ES-I3 (cell line): Measurements from ENCODE around the gene TFEC.
"Not testable (repeated sequence)": the region's sequence is repeated elsewhere in the genome, so short reads cannot be mapped to it uniquely, and the experiment has no call there.

Source experiments
- H3K36me3 ChIP-seq: 2 replicates; pipeline ENCODE4 v1.6.1; 2013; ENCODE audit warnings: mild to moderate bottlenecking, low read length, control low read depth, moderate library complexity; ENCODE audit not compliant: insufficient read depth
- H3K4me1 ChIP-seq: 2 replicates; pipeline ENCODE4 v1.6.1; 2013; ENCODE audit warnings: mild to moderate bottlenecking, control low read depth, low read length; ENCODE audit not compliant: insufficient read depth
- H3K9ac ChIP-seq: 2 replicates; pipeline ENCODE4 v1.6.1; 2013; ENCODE audit warnings: low read depth, mild to moderate bottlenecking, low read length, moderate library complexity
- H3K9me3 ChIP-seq: 2 replicates; pipeline ENCODE4 v1.6.1; 2013; ENCODE audit warnings: mild to moderate bottlenecking, low read length, moderate library complexity; ENCODE audit not compliant: control insufficient read depth, insufficient read depth

TFEC gene

DNA sequence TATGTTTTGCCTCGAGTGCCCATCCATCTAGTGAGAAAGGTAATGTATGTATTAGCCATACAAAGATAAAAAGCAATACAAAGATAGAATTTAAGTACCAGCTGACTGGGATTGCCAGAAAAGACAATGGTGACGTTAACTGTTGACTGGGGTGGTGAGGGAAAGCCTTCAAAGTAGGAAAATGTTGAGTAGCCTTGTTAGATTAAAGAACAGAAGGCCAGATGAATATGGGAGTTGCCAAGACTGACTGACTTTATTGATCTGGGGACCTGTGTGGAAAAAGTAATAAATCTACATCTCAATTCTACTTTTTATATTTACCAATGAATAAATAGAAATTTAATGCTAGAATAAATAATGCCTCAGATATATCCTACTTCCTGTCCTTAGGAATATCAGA is 97.7 kb downstream of the TFEC start:
- H3K9me3 ChIP-seq = no peaks in the 10 kb centered on the region
- no peaks in the 10 kb centered on the region; the same call in 1 of the 2 replicates for H3K4me1 ChIP-seq
- H3K9ac ChIP-seq = no peak overlapping the region
- no peaks in the 10 kb centered on the region for H3K36me3 ChIP-seq

DNA sequence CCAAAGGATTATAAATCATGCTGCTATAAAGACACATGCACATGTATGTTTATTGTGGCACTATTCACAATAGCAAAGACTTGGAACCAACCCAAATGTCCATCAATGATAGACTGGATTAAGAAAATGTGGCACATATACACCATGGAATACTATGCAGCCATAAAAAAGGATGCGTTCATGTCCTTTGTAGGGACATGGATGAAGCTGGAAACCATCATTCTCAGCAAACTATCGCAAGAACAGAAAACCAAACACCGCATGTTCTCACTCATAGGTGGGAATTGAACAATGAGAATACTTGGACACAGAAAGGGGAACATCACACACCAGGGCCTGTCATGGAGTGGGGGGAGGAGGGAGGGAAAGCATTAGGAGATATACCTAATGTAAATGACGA is 100.4 kb downstream of the TFEC start:
- not testable (repeated sequence) for H3K36me3 ChIP-seq, H3K9me3 ChIP-seq, H3K9ac ChIP-seq, H3K4me1 ChIP-seq

GRCh38 chr7:115929736-115930135 is 100.8 kb downstream of the TFEC start:
- not testable (repeated sequence) for H3K4me1 ChIP-seq, H3K9ac ChIP-seq, H3K36me3 ChIP-seq, H3K9me3 ChIP-seq

GRCh38 chr7:115924411-115924810 is 106.2 kb downstream of the TFEC start:
- H3K9me3 ChIP-seq = no peaks in the 10 kb centered on the region
- no peak overlapping the region for H3K9ac ChIP-seq
- H3K36me3 ChIP-seq = no peaks in the 10 kb centered on the region
- H3K4me1 ChIP-seq = no peaks in the 10 kb centered on the region

DNA sequence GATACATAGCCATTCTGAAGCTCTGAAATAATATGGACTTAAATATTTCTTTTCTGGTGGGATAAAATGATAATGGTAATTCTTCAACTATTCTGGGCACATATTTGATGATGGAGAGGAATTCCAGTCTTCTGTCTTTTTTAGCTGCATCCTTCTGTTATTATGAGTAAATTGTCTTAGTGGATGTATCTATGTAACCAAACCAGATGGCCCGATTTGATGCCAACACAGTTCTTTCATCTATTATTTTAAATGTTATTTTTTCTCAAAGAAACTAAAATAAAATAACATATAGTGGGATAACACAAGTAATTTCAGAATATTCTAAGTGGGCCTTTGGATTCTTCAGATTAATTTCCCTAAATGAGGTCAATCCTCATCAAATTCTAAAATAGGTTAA is 110.2 kb downstream of the TFEC start:
- no peaks in the 10 kb centered on the region for H3K4me1 ChIP-seq
- H3K9ac ChIP-seq = no peak overlapping the region
- no peaks in the 10 kb centered on the region for H3K9me3 ChIP-seq
- no peaks in the 10 kb centered on the region for H3K36me3 ChIP-seq

DNA sequence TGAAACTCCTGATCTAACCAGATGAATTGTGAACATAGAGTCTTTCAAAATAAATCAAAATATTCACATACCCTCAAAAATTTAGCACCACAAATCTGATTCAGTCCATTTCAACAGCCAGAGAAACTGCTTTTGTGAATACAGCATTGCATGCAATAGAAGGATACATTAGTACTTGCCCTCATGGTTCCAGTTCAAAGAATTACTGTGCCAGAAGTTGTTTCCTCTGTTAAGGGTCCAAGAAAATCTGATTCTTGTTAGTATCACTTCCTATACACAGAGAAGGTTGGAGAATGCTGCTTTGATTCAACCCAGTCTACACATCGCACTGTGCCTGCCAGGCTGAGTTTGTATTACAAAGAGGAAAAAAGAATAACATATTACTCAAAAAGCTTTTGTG is 115.6 kb downstream of the TFEC start:
- Histone ChIP-seq H3K36me3 (no peaks in the 10 kb centered on the region), H3K9ac (no peak overlapping the region)

GRCh38 chr7:115911465-115911864 is 119.1 kb downstream of the TFEC start:
- Histone ChIP-seq H3K36me3 (no peaks in the 10 kb centered on the region), H3K9me3 (no peaks in the 10 kb centered on the region), H3K4me1 (no peaks in the 10 kb centered on the region; the same call in 1 of the 2 replicates), H3K9ac (no peak overlapping the region)

More for the DNA sequence above, 115.6 kb downstream of the TFEC start:
- Histone ChIP-seq H3K9me3 (no peaks in the 10 kb centered on the region), H3K4me1 (no peaks in the 10 kb centered on the region)

GRCh38 chr7:115910541-115911164 is 119.9 kb downstream of the TFEC start:
- no peaks in the 10 kb centered on the region for H3K36me3 ChIP-seq
- no peak overlapping the region for H3K9ac ChIP-seq
- H3K9me3 ChIP-seq = no peaks in the 10 kb centered on the region
- H3K4me1 ChIP-seq = no peaks in the 10 kb centered on the region; the same call in 1 of the 2 replicates

GRCh38 chr7:115906731-115907130 is 123.8 kb downstream of the TFEC start:
- Histone ChIP-seq H3K4me1 (no peaks in the 10 kb centered on the region; the same call in 1 of the 2 replicates), H3K36me3 (no peaks in the 10 kb centered on the region), H3K9ac (no peak overlapping the region), H3K9me3 (no peaks in the 10 kb centered on the region)

GRCh38 chr7:115889669-115889984 is 140.9 kb downstream of the TFEC start:
- H3K9ac ChIP-seq = no peak overlapping the region
- H3K36me3 ChIP-seq = no peaks in the 10 kb centered on the region
- H3K9me3 ChIP-seq = peaks cover 3% of the 10 kb centered on the region; the same call in 1 of the 2 replicates
- no peaks in the 10 kb centered on the region for H3K4me1 ChIP-seq

DNA sequence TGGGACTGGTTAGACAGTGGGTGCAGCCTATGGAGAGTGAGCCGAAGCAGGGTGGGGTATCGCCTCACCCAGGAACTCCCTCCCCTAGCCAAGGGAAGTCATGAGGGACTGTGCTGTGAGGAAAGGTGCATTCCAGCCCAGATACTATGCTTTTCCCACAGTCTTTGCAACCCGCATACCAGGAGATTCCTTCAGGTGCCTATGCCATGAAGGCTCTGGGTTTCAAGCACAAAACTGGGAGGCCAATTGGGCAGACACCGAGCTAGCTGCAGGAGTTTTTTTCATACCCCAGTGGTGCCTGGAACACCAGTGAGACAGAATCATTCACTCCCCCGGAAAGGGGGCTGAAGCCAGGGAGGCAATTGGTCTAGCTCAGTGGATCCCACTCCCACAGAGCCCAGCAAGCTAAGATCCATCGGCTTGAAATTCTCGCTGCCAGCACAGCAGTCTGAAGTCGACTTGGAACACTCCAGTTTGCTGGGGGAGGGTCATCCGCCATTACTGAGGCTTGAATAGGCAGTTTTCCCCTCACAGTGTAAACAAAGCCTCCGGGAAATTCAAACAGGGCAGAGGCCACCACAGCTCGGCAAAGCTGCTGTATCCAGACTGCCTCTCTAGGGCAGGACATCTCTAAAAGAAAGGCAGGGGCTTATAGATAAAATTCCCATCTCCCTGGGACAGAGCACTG is 141.4 kb downstream of the TFEC start:
- Histone ChIP-seq H3K36me3 (no peaks in the 10 kb centered on the region), H3K9ac (no peak overlapping the region), H3K9me3 (peaks cover 3% of the 10 kb centered on the region; the same call in 1 of the 2 replicates), H3K4me1 (no peaks in the 10 kb centered on the region)

- H3K9ac ChIP-seq = no peak overlapping the region
- H3K4me1 ChIP-seq = peaks cover 4% of the 10 kb centered on the region; the same call in 1 of the 2 replicates
These were observed 145.0 kb downstream of the TFEC start for GRCh38 chr7:115885550-115885949.

More at GRCh38 chr7:115885550-115885949, 145.0 kb downstream of the TFEC start:
- no peaks in the 10 kb centered on the region for H3K9me3 ChIP-seq
- no peaks in the 10 kb centered on the region for H3K36me3 ChIP-seq
